ENCODE data around the gene UROC1. TPM values are rescaled to one million over a fixed set of nuclear protein-coding genes. Genes with fewer than 3 reads are reported as not detected.

The UROC1 gene
- total and polyA plus RNA-seq, 2 donors = 0.07 to 0.38 TPM

GRCh38 chr3:126448893-126449180, 68.7 kb downstream of the UROC1 start:
- WGBS = 97% methylated on average over 8 of the region's 8 CpGs
- Histone ChIP-seq H3K4me3 (ENCODE audit: low read length in 2 of 2) (no peak overlapping the region), H3K27me3 (ENCODE audit: control insufficient read depth in 2 of 2, insufficient read depth in 1 of 2, low read length in 1 of 2) (no peaks in the 10 kb centered on the region), H3K9me3 (ENCODE audit: control insufficient read depth in 2 of 2, insufficient read depth in 1 of 2, low read length in 1 of 2) (no peaks in the 10 kb centered on the region), H3K36me3 (ENCODE audit: control insufficient read depth in 2 of 2, insufficient read depth in 2 of 2, low read length in 1 of 2) (peaks cover 43 to 62% of the 10 kb centered on the region in 2 donors), H3K27ac (ENCODE audit: low read depth in 1 of 2, low read length in 1 of 2) (no peak overlapping the region), H3K4me1 (ENCODE audit: control insufficient read depth in 2 of 2, insufficient read depth in 2 of 2, low read length in 2 of 2) (no peaks in the 10 kb centered on the region)
- DNase-seq (ENCODE audit: low read depth in 6 of 9, low spot score in 9 of 9) = no peak

GRCh38 chr3:126448136-126448892, 69.3 kb downstream of the UROC1 start:
- no peak for DNase-seq (ENCODE audit: low read depth in 6 of 9, low spot score in 9 of 9)
- 96% methylated on average over 17 of the region's 17 CpGs for WGBS
- H3K9me3 ChIP-seq (ENCODE audit: control insufficient read depth in 2 of 2, insufficient read depth in 1 of 2, low read length in 1 of 2) = no peaks in the 10 kb centered on the region
- peaks cover 43 to 58% of the 10 kb centered on the region in 2 donors for H3K36me3 ChIP-seq (ENCODE audit: control insufficient read depth in 2 of 2, insufficient read depth in 2 of 2, low read length in 1 of 2)
- H3K4me3 ChIP-seq (ENCODE audit: low read length in 2 of 2) = no peak overlapping the region
- H3K27ac ChIP-seq (ENCODE audit: low read depth in 1 of 2, low read length in 1 of 2) = no peak overlapping the region
- no peaks in the 10 kb centered on the region for H3K27me3 ChIP-seq (ENCODE audit: control insufficient read depth in 2 of 2, insufficient read depth in 1 of 2, low read length in 1 of 2)
- H3K4me1 ChIP-seq (ENCODE audit: control insufficient read depth in 2 of 2, insufficient read depth in 2 of 2, low read length in 2 of 2) = no peaks in the 10 kb centered on the region

- Histone ChIP-seq H3K4me1 (ENCODE audit: control insufficient read depth in 2 of 2, insufficient read depth in 2 of 2, low read length in 2 of 2) (no peaks in the 10 kb centered on the region), H3K27ac (ENCODE audit: low read depth in 1 of 2, low read length in 1 of 2) (no peak overlapping the region), H3K9me3 (ENCODE audit: control insufficient read depth in 2 of 2, insufficient read depth in 1 of 2, low read length in 1 of 2) (no peaks in the 10 kb centered on the region), H3K4me3 (ENCODE audit: low read length in 2 of 2) (no peak overlapping the region), H3K27me3 (ENCODE audit: control insufficient read depth in 2 of 2, insufficient read depth in 1 of 2, low read length in 1 of 2) (no peaks in the 10 kb centered on the region), H3K36me3 (ENCODE audit: control insufficient read depth in 2 of 2, insufficient read depth in 2 of 2, low read length in 1 of 2) (peaks cover 44 to 60% of the 10 kb centered on the region in 2 donors)
- 94% methylated on average over 12 of the region's 12 CpGs for WGBS
- no peak for DNase-seq (ENCODE audit: low read depth in 6 of 9, low spot score in 9 of 9)
Observed at GRCh38 chr3:126447456-126448106, 70.0 kb downstream of the UROC1 start.

- no peak for DNase-seq (ENCODE audit: low read depth in 6 of 9, low spot score in 9 of 9)
Observed at GRCh38 chr3:126446791-126447190, 70.8 kb downstream of the UROC1 start.

GRCh38 chr3:126446301-126446700, 71.3 kb downstream of the UROC1 start:
- H3K4me1 ChIP-seq (ENCODE audit: control insufficient read depth in 2 of 2, insufficient read depth in 2 of 2, low read length in 2 of 2) = no peaks in the 10 kb centered on the region
- H3K9me3 ChIP-seq (ENCODE audit: control insufficient read depth in 2 of 2, insufficient read depth in 1 of 2, low read length in 1 of 2) = no peaks in the 10 kb centered on the region
- peaks cover 31 to 53% of the 10 kb centered on the region in 2 donors for H3K36me3 ChIP-seq (ENCODE audit: control insufficient read depth in 2 of 2, insufficient read depth in 2 of 2, low read length in 1 of 2)
- H3K27me3 ChIP-seq (ENCODE audit: control insufficient read depth in 2 of 2, insufficient read depth in 1 of 2, low read length in 1 of 2) = no peaks in the 10 kb centered on the region
- H3K4me3 ChIP-seq (ENCODE audit: low read length in 2 of 2) = no peak overlapping the region
- 96% methylated on average over 8 of the region's 8 CpGs for WGBS
- DNase-seq (ENCODE audit: low read depth in 6 of 9, low spot score in 9 of 9) = no peak
- no peak overlapping the region for H3K27ac ChIP-seq (ENCODE audit: low read depth in 1 of 2, low read length in 1 of 2)

More at GRCh38 chr3:126446791-126447190, 70.8 kb downstream of the UROC1 start:
- no peak overlapping the region for H3K27ac ChIP-seq (ENCODE audit: low read depth in 1 of 2, low read length in 1 of 2)
- no peaks in the 10 kb centered on the region for H3K9me3 ChIP-seq (ENCODE audit: control insufficient read depth in 2 of 2, insufficient read depth in 1 of 2, low read length in 1 of 2)
- H3K36me3 ChIP-seq (ENCODE audit: control insufficient read depth in 2 of 2, insufficient read depth in 2 of 2, low read length in 1 of 2) = peaks cover 36 to 53% of the 10 kb centered on the region in 2 donors
- H3K4me1 ChIP-seq (ENCODE audit: control insufficient read depth in 2 of 2, insufficient read depth in 2 of 2, low read length in 2 of 2) = no peaks in the 10 kb centered on the region
- H3K27me3 ChIP-seq (ENCODE audit: control insufficient read depth in 2 of 2, insufficient read depth in 1 of 2, low read length in 1 of 2) = no peaks in the 10 kb centered on the region
- H3K4me3 ChIP-seq (ENCODE audit: low read length in 2 of 2) = no peak overlapping the region
- WGBS = 92% methylated on average over 2 of the region's 2 CpGs

- no peaks in the 10 kb centered on the region for H3K9me3 ChIP-seq (ENCODE audit: control insufficient read depth in 2 of 2, insufficient read depth in 1 of 2, low read length in 1 of 2)
- no peaks in the 10 kb centered on the region for H3K27me3 ChIP-seq (ENCODE audit: control insufficient read depth in 2 of 2, insufficient read depth in 1 of 2, low read length in 1 of 2)
- 97% methylated on average over 5 of the region's 5 CpGs for WGBS
- peaks cover 30 to 49% of the 10 kb centered on the region in 2 donors for H3K36me3 ChIP-seq (ENCODE audit: control insufficient read depth in 2 of 2, insufficient read depth in 2 of 2, low read length in 1 of 2)
- no peaks in the 10 kb centered on the region for H3K4me1 ChIP-seq (ENCODE audit: control insufficient read depth in 2 of 2, insufficient read depth in 2 of 2, low read length in 2 of 2)
- no peak overlapping the region for H3K27ac ChIP-seq (ENCODE audit: low read depth in 1 of 2, low read length in 1 of 2)
- no peak overlapping the region for H3K4me3 ChIP-seq (ENCODE audit: low read length in 2 of 2)
- DNase-seq (ENCODE audit: low read depth in 6 of 9, low spot score in 9 of 9) = no peak
Observed at GRCh38 chr3:126445506-126445905, 72.1 kb downstream of the UROC1 start.

- 96% methylated on average over 3 of the region's 3 CpGs for WGBS
- no peak for DNase-seq (ENCODE audit: low read depth in 6 of 9, low spot score in 9 of 9)
- H3K27ac ChIP-seq (ENCODE audit: low read depth in 1 of 2, low read length in 1 of 2) = no peak overlapping the region
- H3K27me3 ChIP-seq (ENCODE audit: control insufficient read depth in 2 of 2, insufficient read depth in 1 of 2, low read length in 1 of 2) = no peaks in the 10 kb centered on the region
- H3K4me3 ChIP-seq (ENCODE audit: low read length in 2 of 2) = no peak overlapping the region
- no peaks in the 10 kb centered on the region for H3K4me1 ChIP-seq (ENCODE audit: control insufficient read depth in 2 of 2, insufficient read depth in 2 of 2, low read length in 2 of 2)
- peaks cover 34 to 48% of the 10 kb centered on the region in 2 donors for H3K36me3 ChIP-seq (ENCODE audit: control insufficient read depth in 2 of 2, insufficient read depth in 2 of 2, low read length in 1 of 2)
- no peaks in the 10 kb centered on the region for H3K9me3 ChIP-seq (ENCODE audit: control insufficient read depth in 2 of 2, insufficient read depth in 1 of 2, low read length in 1 of 2)
Observed at GRCh38 chr3:126442856-126443242, 74.7 kb downstream of the UROC1 start.

- Histone ChIP-seq H3K36me3 (ENCODE audit: control insufficient read depth in 2 of 2, insufficient read depth in 2 of 2, low read length in 1 of 2) (peaks cover 38 to 46% of the 10 kb centered on the region in 2 donors), H3K27ac (ENCODE audit: low read depth in 1 of 2, low read length in 1 of 2) (no peak overlapping the region), H3K27me3 (ENCODE audit: control insufficient read depth in 2 of 2, insufficient read depth in 1 of 2, low read length in 1 of 2) (no peaks in the 10 kb centered on the region), H3K4me1 (ENCODE audit: control insufficient read depth in 2 of 2, insufficient read depth in 2 of 2, low read length in 2 of 2) (no peaks in the 10 kb centered on the region), H3K9me3 (ENCODE audit: control insufficient read depth in 2 of 2, insufficient read depth in 1 of 2, low read length in 1 of 2) (no peaks in the 10 kb centered on the region), H3K4me3 (ENCODE audit: low read length in 2 of 2) (no peak overlapping the region)
- 96% methylated on average over 13 of the region's 13 CpGs for WGBS
- no peak for DNase-seq (ENCODE audit: low read depth in 6 of 9, low spot score in 9 of 9)
Observed at GRCh38 chr3:126442094-126442855, 75.3 kb downstream of the UROC1 start.

GRCh38 chr3:126441256-126441880, 76.2 kb downstream of the UROC1 start:
- Histone ChIP-seq H3K36me3 (ENCODE audit: control insufficient read depth in 2 of 2, insufficient read depth in 2 of 2, low read length in 1 of 2) (peaks cover 46 to 53% of the 10 kb centered on the region in 2 donors), H3K4me3 (ENCODE audit: low read length in 2 of 2) (no peak overlapping the region), H3K9me3 (ENCODE audit: control insufficient read depth in 2 of 2, insufficient read depth in 1 of 2, low read length in 1 of 2) (no peaks in the 10 kb centered on the region), H3K27ac (ENCODE audit: low read depth in 1 of 2, low read length in 1 of 2) (no peak overlapping the region), H3K27me3 (ENCODE audit: control insufficient read depth in 2 of 2, insufficient read depth in 1 of 2, low read length in 1 of 2) (no peaks in the 10 kb centered on the region), H3K4me1 (ENCODE audit: control insufficient read depth in 2 of 2, insufficient read depth in 2 of 2, low read length in 2 of 2) (no peaks in the 10 kb centered on the region)
- WGBS = 96% methylated on average over 20 of the region's 20 CpGs
- DNase-seq (ENCODE audit: low read depth in 6 of 9, low spot score in 9 of 9) = no peak

All from thymus (tissue), 11 donors.